ENCODE data around the gene ZFAND2B. TPM values are rescaled to one million over a fixed set of nuclear protein-coding genes. Genes with fewer than 3 reads are reported as not detected.
"Not testable (repeated sequence)": the region's sequence is repeated elsewhere in the genome, so short reads cannot be mapped to it uniquely, and the experiment has no call there.

Gene ZFAND2B
- total RNA-seq, 1 donor from 2014 or later, result 28.7 TPM

DNA sequence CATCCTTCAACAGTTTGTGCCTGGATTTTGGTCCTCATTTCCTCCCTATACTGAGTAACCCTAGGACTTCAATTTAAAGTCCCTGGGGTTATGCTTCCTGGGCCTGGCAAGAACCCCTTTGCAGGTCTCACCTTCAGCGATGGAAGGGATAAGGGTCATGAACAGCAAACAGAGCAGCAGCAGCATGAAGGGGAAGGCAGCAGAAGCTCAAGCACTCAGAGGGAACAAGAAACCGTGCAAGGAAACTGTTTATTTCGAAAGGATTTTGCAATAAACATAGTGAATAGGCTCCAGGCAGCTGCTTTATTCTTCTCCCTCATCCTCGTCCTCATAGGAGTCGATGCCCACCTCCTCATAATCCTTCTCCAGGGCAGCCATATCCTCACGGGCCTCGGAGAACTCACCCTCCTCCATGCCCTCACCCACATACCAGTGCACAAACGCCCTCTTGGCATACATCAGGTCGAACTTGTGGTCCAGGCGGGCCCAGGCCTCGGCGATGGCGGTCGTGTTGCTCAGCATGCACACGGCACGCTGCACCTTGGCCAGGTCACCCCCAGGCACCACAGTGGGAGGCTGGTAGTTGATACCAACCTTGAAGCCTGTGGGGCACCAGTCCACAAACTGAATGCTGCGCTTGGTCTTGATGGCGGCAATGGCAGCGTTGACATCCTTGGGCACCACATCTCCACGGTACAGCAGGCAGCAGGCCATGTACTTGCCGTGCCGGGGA, 43.6 kb downstream of the ZFAND2B start:
- DNase-seq (ENCODE audit: low spot score), result no peak

DNA sequence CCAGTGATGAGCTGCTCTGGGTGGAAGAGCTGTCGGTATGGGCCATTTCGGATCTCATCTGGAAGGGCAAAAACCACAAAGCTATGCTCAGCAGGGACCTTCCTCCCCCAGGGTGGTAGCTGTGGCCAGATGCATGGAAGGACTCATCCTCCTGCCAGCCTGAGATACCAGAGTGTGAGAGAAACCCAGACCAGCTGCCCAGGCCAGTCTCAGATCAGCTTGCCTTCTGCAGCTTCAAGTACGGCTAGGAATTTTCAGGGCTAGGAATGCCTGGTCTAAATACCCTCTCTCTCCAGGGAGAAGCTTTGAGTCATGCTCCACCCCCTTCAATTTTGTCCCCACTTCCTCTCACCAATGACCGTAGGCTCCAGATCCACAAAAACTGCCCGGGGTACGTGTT, 45.1 kb downstream of the ZFAND2B start:
- DNase-seq (ENCODE audit: low spot score), result no peak

DNA sequence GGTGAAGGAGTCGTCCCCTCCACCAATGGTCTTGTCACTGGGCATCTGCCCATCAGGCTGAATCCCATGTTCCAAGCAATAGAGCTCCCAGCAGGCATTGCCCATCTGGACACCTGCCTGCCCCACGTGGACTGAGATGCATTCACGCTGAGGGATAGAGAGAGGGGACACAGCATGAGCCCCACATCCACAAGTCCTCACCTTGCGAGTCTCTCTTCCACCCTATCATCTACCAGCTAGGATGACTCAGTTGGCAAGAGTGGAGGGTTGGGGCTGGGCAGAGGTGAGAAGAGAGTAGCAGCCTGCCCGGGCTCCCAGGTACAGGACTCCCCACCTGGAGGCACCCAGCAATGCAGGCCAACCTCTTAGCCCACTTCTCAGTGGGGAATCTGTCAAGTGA, 45.5 kb downstream of the ZFAND2B start:
- DNase-seq (ENCODE audit: low spot score), result no peak

DNA sequence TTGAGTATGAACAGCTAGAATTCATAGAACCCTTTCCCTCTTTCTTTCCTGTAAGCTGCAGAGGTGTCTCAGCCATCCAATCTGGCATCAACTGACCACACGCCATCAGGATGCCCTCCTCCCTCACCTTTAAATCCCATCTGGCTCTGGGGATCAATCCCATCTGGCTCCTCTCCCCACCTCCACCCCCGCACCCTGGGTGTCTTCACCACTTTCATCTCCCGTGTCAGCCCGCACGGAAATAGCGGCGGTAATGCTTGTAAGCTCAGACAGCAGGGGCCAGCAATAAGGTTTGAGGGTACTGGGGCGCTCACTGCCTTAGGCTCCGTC, 46.0 kb downstream of the ZFAND2B start:
- no peak for DNase-seq (ENCODE audit: low spot score)

DNA sequence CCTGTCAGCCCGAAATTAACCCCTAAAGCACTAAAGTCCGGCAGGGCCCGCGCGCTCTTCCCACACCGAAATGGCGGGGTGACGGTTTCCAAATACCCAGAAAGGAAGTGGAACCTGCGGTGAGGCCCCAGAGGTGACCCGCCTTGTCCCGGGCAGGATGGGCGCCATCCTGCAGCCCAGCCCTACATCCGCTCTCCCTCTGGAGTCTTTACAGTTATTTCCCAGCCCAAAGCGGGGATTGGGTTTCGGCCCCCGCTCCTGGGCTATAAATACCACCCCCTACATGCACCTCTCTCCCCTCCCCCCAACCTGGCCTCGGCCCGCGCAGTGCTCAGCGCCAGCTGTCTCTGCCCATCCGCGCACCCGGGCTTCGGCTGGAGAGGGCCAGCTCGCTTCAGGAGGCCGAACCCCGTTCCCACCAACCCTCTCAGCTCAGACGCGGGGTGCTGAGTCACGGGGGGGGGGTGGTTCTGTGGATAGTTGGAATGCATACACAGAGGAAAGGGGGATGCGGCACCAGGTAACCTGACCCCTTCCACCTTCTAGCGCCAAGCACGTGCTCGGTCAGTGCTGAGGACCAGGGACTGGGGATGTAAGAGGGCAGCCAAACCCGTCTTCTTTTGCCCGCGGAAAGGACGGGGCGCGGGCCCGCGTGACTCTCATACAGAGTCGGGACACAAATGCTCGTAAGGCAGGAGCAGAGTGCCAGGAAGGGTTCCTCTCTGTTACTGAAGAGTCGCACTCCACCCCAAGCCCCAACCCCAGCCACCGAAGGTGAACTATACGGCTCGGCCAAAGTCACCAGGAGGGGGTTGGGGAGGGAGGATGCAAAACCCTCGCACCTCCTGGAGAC, 46.5 kb downstream of the ZFAND2B start, which contains the start of gene TUBA4B:
TUBA4B (plus strand) TSS at position 344 of the 853 bp plus-strand sequence; CDS start at position 509, 165 bp downstream.
- DNase-seq (ENCODE audit: low spot score), result peak; percentile 53

DNA sequence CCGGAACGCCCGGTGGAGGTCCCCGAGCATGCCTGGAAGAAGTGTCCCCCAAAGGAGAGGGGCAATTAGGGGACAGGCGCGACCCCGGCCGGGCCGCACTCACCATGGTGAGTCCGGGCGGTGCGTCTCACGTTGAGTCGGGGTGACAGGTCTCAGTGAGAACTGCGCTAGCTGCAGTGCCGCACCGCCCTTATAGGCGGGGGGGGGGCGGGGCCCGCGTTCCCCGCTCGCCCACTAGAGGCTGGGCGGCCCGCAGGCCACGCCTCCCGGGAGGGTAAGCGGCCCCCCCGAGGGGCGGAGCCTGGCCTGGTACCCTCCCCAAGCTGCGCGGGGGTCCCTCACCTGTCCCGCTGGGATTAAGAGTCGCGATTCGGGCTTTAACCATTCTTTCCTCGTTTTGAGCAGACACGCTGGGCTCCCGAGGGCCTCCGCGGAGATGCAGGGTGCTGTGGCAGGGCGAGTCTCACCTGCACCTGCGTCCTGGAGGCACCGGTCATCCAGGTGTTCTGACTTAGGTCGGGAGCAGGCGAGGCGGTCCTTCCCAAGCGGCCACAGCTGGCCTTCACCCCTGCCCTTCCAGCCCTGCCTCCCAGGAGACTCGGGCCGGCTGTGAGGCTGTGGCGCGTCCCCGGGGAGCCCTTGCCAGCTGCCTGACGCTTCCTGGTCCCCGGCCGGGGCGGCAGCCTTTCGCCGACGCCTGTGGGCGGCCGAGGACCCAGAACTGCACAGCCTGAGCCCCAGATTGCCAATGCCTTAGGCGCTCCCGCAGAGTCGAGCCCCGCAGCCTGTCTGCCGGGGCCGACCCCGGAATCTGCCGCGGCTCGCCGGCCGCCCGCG, 47.4 kb downstream of the ZFAND2B start, which contains the start of gene TUBA4A:
TUBA4A (minus strand) TSS at position 166 of the 837 bp plus-strand sequence; CDS start at position 106, 60 bp downstream.
- peak; percentile 87 for DNase-seq (ENCODE audit: low spot score)

DNA sequence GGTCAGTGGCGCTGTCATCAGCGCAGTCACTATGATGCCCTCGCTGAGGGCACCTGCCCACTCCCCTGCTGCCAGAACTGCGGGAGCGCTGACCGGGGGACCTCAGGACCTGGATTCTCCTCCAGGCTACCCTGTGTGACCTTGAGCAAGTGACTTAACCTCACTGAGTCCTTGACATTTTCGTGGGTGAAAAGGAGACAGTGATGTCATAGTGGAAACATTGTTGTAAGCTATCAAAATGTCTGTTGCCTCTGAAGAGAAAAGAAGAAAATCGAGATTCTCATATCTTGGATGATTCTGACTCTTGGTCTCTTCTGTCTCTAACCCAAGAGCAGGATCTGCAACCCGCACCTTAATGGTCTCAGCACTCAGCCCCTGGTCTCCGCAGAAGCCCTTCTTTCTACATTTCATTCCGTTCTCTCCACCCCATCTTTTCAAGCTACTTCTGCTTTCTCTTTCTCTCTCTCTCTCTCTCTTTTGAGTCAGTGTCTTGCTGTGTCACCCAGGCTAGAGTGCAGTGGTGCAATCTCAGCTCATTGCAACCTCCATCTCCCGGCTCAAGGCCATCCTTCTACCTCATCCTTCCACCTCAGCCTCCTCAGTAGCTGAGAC, 48.1 kb downstream of the ZFAND2B start:
- no peak for DNase-seq (ENCODE audit: low spot score)

DNA sequence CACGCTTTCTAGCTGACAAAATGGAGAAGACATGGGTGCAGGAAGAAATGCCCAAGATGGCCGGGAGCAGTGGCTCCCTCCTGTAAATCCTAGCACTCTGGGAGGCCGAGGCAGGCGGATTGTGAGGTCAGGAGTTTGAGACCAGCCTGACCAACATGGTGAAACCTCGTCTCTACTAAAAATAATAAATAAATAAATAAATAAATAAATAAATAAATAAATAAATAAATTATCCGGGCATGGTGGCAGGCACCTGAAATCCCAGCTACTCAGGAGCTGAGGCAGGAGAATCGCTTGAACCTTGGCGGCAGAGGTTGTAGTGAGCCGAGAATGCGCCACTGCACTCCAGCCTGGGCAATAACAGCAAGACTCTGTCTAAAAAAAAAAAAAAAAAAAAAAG, 52.4 kb downstream of the ZFAND2B start:
- DNase-seq (ENCODE audit: low spot score), result not testable (repeated sequence)

Other genes starting within 250 kb of the ZFAND2B start
- gene CDK5R2, start 247.1 kb upstream of the ZFAND2B start, total RNA-seq, result not detected
- not detected for gene FEV, start 221.6 kb upstream of the ZFAND2B start, total RNA-seq
- not detected for gene CRYBA2, start 213.4 kb upstream of the ZFAND2B start, total RNA-seq
- not detected for gene CFAP65, start 165.3 kb upstream of the ZFAND2B start, total RNA-seq
- gene IHH, start 145.9 kb upstream of the ZFAND2B start, total RNA-seq, result not detected
- 13.9 TPM for gene NHEJ1, start 46.0 kb upstream of the ZFAND2B start, total RNA-seq
- gene SLC23A3, start 36.8 kb upstream of the ZFAND2B start, total RNA-seq, result 1.6 TPM
- gene CNPPD1, start 29.9 kb upstream of the ZFAND2B start, total RNA-seq, result 56.4 TPM
- 79.6 TPM for gene RETREG2, start 28.5 kb upstream of the ZFAND2B start, total RNA-seq
- 36.1 TPM for gene ABCB6, start 12.2 kb downstream of the ZFAND2B start, total RNA-seq
- 31.6 TPM for gene ATG9A, start 22.9 kb downstream of the ZFAND2B start, total RNA-seq
- 73.1 TPM for gene ANKZF1, start 23.0 kb downstream of the ZFAND2B start, total RNA-seq
- gene GLB1L, start 38.7 kb downstream of the ZFAND2B start, total RNA-seq, result 9.9 TPM
- gene STK16, start 38.7 kb downstream of the ZFAND2B start, total RNA-seq, result 32.9 TPM
- gene TUBA4B, start 46.5 kb downstream of the ZFAND2B start, total RNA-seq, result not detected
- gene TUBA4A, start 47.1 kb downstream of the ZFAND2B start, total RNA-seq, result 85.1 TPM
- 93.6 TPM for gene DNAJB2, start 72.6 kb downstream of the ZFAND2B start, total RNA-seq
- not detected for gene PTPRN, start 102.6 kb downstream of the ZFAND2B start, total RNA-seq
- not detected for gene RESP18, start 126.0 kb downstream of the ZFAND2B start, total RNA-seq
- 86.6 TPM for gene DNPEP, start 181.1 kb downstream of the ZFAND2B start, total RNA-seq
- gene DES, start 211.6 kb downstream of the ZFAND2B start, total RNA-seq, result 1,211 TPM
- gene SPEG, start 228.1 kb downstream of the ZFAND2B start, total RNA-seq, result 76.6 TPM

All from ureter (tissue), 1 donor.